ENCODE results near the gene NMUR1. TPM values are rescaled to one million over a fixed set of nuclear protein-coding genes. Genes with fewer than 3 reads are reported as not detected.

NMUR1 gene
- 0.03 TPM in 1 of 5 replicates, not detected in the others for total RNA-seq (2022; extraction: Qiagen RNA extraction)

GRCh38 chr2:231530099-231531011, at the start of gene NMUR1:
Gene NMUR1, minus strand, starts transcription at chr2:231530445. Its CDS starts 84 bp downstream, at chr2:231530361.

Other genes starting within 250 kb of the NMUR1 start
- 1.6 to 2.1 TPM (median 1.9 TPM) in 5 replicates for gene B3GNT7, start 134.7 kb downstream of the NMUR1 start, total RNA-seq (2022; extraction: Qiagen RNA extraction)
- 745 to 871 TPM (median 767 TPM) in 5 replicates for gene NCL, start 66.0 kb downstream of the NMUR1 start, total RNA-seq (2022; extraction: Qiagen RNA extraction)
- gene TEX44, start 62.4 kb upstream of the NMUR1 start, total RNA-seq (2022; extraction: Qiagen RNA extraction) = not detected in 5 replicates
- 1,439 to 1,763 TPM (median 1,540 TPM) in 5 replicates for gene PTMA, start 178.1 kb upstream of the NMUR1 start, total RNA-seq (2022; extraction: Qiagen RNA extraction)